Tibial nerve (tissue), 3 donors: Measurements from ENCODE around the gene SLC35G6.

Experiments
- CTCF ChIP-seq, 5 experiments: fragments of 200-600 bp in 3 of 5; fragments of 450-650 bp in 2 of 5; sonication (generic) in 3 of 5; IDR thresholded peaks; one replicate each; pipeline ENCODE4 v1.5.1; 2016 to 2019; ENCODE audit warnings: antibody characterized with exemption in 5 of 5, mild to moderate bottlenecking in 3 of 5, moderate library complexity in 2 of 5
- POLR2A ChIP-seq, 2 donors: fragments of 450-650 bp; IDR thresholded peaks; one replicate each; pipeline ENCODE4 v1.6.1; 2017; ENCODE audit warnings: antibody characterized with exemption in 2 of 2, mild to moderate bottlenecking in 2 of 2, moderate library complexity in 2 of 2

DNA sequence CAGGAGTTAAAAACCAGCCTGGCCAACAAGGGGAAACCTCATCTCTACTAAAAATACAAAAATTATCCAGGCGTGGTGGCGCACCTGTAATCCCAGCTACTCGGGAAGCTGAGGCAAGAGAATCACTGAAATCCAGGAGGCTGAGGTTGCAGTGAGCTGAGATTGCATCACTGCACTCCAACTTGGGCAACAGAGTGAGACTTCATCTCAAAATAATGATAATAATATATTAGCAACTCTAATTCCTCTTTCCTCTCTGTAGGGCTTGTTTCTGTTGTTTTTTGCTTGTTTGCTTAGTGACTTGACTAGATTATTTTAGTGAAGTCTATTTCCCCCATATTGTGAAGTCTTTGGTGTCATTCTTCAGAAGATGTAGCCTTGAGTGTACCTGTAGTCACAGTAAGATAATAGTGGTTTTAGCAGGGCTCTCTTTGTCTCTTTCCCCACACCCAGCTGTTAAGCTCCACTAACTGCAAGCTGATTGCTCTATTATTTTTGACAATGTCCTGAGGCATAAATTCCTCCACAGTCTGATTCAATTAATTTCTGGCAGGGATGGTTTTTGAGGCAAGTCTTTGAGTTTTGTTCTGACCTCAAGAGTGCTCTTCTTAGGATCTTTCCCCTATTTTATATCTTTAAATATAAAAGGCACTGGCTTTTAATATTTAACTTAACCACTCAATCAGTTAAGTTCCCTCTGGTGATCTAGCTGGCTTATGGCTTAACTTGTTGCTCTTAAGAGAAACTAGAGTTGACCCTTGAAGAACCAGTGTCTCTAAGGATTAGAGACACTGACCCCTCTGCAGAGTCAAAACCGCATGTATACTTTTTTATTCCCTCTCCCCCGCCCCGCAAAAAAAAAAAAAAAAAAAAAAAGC, 49.0 kb downstream of the SLC35G6 start:
- TF ChIP-seq CTCF (IDR thresholded peaks at IDR 0.05) (no peak), POLR2A (IDR thresholded peaks at IDR 0.05) (no peak)
